DMS 273 treated with DMSO at 0.1 percent for 48 hours (cell line): Measurements from ENCODE around the gene TEX38.
"Not testable (repeated sequence)": the region's sequence is repeated elsewhere in the genome, so short reads cannot be mapped to it uniquely, and the experiment has no call there.

Experiments
- DNase-seq: peaks from one replicate; lab custom pipeline; 2025; lab: John Stamatoyannopoulos, UW

The TEX38 gene

DNA sequence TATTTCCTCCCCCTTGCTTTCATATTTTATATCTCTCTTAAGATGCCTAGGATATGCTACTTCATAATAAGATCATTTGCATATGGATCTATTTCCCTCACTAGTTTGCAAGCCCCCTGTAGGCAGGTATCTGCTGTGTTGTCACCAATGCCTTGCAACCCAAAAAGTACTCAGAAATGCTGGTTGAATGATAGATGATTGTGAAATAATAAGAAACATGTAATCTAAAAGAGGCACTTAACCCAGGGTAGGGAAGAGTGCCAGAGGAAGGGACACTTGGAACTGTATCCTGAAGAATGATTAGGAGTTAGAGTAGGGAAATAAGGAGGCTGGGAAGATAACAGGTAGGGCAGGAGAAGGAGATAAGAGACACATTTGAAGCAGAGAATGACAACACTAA is 15.8 kb upstream of the TEX38 start:
- DNase-seq, result no peak

DNA sequence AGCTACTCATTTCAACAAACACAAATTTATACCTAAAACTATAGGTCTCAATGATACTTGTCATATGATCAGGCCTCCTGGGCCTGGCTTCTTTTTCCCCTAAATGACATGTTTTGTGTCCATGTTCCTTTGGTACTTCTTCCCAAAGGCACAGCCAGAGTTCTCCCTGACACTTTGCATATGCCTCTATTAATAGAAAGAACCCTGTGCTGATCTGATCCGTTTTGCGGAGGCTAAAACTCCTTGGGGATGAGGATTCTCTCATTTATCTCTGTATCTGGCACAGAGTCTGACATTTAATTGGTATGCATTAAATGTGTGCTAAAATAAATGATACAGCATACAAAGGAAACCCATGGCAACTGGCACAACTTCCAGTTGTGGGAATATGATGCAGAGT is 15.0 kb upstream of the TEX38 start:
- DNase-seq, result no peak

DNA sequence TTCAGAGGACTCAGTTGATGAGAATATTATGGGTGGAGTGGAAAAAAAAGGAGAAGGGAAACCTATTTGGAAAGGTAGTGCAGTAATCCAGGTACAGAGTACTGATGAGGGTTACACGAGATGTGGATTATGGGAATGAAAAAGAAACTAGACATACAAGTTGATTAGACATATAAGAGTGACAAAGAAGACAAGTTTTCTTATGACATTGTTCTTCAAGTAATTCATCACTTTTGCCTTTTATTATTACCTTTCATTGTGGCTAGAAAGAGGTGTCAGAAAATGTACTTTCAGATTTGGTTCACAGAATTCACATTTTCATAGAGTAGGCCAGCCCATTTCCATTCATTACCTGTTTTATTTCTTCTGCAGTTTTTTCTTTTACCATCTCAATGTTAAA is 13.9 kb upstream of the TEX38 start:
- DNase-seq, result no peak

DNA sequence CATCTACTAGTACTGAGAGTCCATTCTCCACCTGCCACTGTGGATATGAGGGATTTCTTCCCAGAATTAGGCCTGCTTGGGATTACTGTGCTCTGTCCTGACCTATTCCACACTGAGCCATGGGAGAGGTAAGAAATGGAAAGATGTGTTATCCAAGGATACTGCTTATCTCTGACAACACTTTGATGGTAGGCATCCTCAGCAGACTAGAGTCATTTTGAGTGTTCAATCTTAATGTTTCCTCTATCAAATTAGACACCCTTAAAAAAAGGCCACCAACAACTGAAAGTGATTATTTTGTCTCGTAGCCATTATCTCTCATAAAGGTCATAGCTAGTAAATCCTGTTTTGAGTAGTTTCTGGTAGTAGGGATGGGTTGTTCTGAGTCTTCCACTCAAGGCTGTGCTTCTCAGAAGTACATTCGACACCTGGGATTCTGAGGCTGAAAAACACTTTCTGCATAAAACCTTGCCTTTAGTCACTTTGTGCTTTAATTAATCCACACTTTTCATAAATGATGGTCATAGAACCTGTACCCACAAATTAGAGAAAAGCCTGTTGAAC is 12.3 kb upstream of the TEX38 start:
- no peak for DNase-seq

DNA sequence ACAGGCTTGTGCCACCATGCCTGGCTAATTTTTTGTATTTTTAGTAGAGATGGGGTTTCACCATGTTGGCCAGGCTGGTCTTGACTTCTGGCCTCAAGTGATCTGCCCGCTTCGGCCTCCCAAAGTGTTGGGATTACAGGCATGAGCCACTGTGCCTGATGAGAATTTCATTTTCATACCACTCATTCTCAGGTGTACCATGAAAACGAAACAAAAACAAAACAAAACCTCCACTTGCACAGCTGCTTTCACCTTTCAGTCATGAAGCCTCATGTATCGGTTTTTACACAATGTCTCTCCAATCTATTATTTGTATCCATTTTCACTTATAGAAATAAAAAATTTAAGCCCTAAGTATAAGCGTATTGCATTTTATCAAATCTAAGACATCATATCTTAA is 11.5 kb upstream of the TEX38 start:
- DNase-seq, result not testable (repeated sequence)

DNA sequence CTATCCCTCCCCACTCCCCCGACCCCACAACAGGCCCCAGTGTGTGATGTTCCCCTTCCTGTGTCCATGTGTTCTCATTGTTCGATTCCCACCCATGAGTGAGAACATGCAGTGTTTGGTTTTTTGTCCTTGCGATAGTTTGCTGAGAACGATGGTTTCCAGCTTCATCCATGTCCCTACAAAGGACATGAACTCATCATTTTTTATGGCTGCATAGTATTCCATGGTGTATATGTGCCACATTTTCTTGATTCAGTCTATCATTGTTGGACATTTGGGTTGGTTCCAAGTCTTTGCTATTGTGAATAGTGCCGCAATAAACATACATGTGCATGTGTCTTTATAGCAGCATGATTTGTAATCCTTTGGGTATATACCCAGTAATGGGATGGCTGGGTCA is 8.7 kb upstream of the TEX38 start:
- DNase-seq, result not testable (repeated sequence)

DNA sequence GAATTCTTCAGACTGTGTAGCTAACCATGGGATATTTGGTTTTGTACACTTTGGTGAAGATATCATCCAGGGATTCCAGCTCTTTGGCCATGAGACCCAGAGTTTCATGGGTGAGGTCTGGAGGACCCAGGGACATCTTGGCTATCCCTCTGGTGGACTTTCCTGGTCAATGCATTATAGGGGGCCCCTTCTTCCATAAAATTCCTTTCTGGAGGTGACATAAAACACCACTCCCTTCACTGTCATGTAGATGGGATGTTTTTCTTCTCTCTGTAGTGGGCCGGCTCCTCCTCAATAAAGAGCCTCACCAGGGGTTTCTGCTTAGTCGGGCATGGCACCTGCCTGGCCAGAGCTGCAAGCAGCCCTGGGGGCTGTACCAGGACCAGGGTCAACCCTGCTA is 5.7 kb upstream of the TEX38 start:
- DNase-seq, result no peak

DNA sequence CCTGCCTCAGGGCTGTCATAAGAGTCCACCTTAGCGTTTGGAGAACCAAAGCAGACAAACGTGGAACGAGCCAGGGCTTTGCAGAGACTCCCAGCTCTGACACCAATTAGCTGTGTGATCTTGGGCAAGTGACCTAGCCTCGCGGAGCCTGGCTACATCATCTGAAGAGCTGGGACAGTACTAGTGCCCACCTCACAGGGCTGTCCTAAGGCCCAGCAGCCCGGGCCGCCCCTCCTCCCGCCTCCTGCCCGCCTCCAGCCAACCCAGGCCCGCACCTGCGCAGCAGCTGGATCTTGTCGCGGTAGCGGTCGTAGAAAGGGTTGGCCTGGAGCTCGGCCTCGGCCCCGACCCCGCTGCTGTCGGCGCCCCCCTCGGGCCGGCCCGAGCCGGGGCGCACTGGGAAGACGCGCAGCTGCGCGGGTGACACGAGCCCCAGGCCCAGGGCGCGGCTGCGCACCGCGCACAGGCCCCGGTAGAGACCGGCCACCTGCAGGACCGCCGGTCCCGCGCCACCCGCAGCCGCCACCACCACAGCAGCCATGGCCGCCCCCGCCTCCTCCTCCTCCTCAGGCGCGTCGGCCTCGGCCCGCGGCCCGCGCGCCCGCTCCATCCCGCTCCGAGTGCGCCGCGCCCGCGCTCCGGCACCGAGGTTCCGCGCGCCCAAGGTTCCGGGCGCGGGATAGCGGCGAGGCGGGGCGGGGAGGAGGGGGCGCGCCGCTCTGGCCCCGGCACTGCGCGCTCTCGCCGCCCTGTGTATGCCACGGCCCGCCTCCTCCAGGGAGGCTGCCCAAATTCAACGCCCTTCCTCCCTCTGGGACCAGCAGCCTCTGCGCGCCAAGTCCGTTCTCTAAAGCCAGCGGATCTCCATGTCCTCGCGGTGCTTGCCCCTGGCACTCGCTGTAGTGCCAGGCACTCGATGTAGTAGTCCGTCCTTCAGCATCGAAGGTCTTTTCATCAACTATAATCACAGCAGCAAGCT is 3.6 kb upstream of the TEX38 start, which contains the start of gene ATPAF1:
TSS of gene ATPAF1 (minus strand) at position 583 of the 979 bp plus-strand sequence. CDS start at position 541, 42 bp downstream.
- DNase-seq, result peak; percentile 64

DNA sequence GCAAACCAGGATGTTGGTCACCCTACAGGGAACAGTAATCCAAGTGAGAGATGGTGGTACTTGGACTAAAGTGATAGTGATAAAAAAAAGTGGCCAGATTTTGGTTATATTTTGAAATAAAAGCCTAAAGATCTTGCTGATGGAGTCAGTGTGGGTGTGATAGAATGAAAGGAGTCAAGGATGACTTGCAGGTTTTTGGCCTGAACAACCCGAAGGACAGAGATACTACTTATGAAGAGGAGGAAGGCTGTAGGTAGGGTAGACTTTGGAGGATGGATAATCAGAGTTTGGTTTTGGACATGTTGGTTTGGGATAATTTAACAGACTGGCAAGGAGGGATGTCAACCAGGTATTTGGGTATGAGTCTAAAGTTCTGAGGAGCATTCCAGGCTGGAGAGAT is 1.5 kb upstream of the TEX38 start:
- DNase-seq, result no peak

DNA sequence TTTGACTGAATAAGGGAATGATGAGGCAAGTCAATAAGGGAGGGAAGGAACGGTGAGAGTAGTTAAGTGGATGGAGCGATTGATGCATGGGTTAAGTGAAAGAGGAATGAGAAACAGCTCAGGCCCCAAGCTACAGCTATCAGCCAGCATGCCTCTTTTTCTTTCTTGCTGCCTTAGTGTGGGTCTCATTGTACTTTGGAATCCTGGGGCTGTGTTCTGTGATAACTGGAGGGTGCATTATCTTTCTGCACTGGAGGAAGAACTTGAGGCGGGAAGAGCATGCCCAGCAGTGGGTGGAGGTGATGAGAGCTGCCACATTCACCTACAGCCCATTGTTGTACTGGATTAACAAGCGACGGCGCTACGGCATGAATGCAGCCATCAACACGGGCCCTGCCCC is 1.0 kb downstream of the TEX38 start:
- DNase-seq, result no peak

DNA sequence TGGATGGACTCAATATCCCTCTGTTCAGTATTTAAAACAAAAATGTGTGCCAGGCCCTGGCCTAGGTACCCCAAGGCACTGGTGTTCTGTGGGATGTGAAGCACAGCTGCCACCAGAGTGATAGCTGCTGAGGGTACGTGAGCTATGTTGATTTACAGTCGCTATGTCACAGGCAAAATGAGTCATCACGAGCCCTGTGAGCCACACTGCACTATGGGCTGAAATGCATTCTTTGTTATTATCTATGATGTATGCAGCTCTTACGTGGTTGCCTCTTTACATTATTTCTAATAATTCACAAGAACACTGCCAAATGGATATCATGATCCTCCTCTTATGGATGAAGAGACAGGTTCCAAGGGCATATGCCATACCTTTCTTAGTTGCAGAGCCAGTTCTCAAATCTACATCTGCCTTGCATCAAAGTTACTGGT is 2.1 kb downstream of the TEX38 start:
- no peak for DNase-seq

DNA sequence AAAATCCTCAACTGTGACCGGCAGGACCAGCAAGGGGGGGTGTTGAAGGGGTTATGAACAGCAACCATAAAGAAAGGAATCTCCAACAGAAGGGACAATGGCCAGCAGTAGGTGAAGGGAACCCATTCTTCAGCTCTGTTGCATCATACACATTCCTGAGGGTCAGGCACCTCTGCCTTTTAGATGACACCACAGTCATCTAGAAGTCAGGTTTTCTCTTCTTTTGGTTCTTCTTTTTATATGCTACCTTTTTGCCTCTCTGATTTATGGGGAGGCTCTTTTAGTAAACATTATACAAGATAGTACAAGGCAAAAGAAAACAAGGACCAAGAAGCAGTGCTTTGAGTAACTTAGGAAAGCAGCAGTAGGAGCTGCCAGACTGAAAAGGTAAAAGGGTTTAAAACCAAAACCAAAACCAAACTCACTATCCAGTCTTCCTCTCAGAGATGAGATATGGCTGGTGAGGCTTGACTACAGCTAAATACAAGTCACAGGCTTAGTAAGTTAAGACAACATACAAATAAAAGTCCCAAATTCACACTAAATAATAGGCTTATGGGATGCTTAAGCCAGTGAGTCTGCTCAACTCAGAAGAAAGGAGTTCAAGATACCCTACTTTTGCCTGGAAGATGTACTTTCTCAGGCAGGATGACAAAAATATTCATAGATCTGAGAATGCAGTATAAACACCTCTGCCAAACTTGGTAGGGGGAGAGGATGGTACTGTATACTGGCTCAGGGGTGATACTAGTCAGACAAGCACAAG is 4.1 kb downstream of the TEX38 start:
- no peak for DNase-seq

DNA sequence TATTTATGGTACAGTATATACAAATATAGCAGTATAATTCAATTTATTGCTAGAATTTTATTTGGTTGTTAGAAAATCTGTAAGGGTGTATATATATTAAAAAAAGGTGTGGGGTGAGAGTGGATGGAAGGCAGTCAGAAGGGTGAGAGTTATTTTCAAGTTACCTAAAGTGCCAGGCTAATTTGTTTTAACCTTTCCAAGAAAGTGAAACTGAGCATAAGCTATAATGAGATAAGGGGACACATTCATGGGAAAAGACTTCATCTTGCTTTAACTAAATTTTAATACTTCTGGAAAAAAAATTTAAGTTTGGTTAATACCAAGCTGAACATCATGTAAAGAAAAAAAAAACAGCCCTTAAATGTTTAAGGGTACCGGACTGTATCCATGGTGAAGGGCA is 4.9 kb downstream of the TEX38 start:
- DNase-seq, result no peak

DNA sequence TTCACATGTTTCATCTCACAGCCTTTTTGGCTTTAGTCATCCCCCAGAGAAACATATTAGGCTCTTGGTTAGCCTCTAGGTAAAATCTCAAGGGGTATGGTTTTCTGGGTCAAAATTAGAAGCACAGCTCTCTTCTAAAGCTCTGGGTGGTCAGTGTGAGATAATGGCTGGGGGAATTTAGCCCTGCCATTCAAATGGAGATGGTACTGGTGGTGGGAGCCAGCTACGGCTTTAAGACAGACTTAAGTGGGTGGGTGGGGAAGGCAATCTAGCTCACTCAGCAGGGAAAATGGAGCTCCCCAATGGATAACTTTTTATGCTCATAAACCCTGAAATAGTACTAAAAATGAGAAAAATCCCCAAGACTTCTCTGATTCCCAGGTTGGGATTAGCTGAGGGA is 5.7 kb downstream of the TEX38 start:
- DNase-seq, result no peak

DNA sequence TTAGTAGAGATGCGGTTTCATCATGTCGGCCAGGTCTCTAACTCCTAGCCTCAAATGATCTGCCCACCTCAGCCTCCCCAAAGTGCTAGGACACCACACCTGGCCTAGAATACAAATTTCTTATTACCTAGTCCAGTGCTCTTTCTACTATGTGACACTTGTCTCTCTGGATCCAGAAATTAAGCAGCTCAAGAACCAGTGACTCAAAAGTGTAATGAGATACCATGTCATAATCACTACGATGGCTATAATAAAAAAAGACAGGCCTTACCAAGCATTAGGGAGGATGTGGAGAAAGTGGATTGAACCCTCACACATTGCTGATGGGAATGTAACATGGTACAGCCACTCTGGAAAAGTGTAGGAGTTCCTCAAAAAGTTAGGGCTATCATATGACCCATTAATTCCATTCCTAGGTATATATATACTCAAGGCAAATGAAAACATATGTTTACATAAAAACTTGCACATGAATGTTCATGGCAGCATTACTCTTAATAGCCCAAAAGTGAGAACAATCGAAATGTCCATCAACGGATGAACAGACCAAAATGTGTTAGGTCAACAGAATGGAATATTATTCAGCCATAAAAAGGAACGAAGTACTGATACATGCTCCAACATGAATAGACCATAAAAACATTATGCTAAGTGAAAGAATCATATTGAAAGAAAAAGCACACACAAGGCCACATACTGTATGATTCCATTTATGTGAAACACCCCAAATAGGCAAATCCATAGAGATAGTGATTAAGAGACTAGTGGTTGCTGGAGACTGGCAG is 8.3 kb downstream of the TEX38 start:
- no peak for DNase-seq

DNA sequence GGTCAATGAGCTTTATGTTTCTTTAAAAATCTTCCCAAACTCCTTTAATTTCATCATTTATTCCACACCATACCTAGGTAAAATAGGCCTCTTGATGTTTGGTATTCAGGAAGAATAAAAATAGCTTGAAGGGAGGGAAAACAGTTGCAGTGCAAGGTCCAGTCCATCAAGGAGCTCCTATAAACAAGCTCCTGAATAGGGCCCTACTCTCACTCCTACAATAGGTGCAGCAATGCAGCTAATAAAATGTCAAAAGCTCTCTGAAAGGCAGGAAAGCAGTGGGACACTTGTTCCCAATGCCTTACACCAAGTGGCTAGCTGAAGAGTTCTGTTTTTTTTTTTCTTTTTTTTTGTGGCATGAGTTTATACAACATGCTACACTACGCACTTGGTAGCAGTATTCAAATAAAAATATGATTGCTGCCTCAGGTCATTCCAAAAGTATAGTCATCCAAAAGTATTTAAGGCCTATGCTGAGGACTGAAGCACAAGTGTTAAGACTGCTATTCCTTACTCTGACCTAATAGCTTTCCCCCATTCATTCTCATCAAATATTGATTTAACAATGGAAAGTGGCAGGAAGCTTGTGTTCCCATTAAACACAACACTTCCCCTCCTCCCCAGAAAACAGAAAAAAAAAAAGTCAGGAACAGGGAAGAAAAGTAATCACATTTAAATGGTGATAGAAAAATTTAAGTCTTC is 9.8 kb downstream of the TEX38 start:
- DNase-seq, result no peak

DNA sequence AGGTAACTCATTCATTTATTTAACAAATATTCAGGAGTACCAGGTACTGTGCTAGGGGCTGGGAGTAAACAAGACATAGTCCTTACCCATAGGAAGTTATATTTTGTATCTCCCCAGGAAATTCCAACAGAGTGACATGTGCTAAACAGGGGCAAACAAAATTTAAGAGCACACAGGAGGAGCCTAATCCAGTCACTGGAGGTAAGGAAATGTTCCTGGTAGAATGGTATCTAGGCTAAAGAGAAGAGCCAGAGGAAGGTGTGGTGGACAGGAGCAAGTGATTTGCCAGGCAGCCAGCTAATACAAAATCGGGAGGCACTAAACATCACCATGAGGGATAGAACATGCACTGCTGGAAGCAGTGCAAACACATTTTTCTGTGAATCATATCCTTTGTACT is 10.4 kb downstream of the TEX38 start:
- DNase-seq, result no peak

DNA sequence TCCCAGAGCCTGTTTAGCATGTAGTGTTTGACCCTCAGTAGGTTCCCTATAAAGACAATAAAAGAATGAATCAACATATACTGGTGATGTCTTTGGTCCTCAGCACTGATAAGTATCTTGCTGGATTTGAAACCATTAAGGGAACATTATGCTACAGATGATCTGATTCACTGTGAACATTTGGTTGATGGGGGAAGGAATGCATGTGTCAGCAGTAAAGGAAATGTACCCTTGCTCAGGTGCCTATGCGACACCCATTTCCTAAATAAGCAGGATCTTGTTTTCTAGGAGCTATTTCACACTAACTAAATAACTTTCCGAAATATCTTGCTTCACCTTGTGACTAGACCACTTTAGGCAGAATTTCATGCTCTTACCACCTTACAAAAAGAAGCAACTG is 13.0 kb downstream of the TEX38 start:
- no peak for DNase-seq

DNA sequence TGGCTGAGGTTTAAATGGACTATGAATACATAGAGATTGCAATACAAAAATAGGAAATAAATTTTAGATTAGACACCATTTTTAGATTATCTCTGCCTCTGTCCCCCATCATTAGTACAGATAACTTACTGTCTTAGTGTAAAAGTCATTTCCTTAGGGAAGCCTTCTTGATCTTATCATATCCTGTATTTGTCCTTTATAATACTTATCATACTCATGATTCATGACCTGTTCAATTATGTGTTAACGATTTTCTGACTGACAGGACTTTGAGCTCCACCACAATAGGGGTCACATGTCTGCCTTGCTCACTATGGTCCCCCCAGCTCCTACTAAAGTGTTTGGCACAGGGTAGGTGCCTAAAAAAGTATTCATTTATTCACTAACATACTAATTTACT is 14.6 kb downstream of the TEX38 start:
- DNase-seq, result no peak

DNA sequence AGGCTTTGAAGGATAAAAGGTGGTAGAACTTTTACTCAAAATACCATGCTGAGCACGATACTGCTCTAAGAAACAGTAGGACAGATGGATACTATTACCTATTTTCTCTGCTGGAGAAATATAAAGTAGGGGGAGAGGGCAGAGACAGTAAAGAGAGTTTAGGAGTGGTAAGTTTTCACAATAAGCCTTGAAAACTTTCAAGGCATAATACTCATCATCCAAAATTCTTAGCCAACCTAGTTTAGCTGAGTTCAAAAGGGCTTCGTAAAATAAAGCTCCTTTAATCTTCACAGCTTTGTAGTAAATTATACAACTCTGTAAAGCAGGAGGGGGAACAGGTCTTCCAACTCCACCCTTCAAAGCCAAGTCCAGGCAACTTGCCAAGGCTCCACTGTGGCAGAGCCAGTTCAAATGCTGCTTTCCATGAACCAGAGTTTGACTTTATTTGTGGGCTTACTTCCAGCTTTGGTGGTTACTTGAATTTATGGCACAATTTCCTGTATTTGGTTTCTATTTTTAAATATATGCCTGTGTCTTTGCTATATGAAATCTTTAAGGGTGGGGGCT is 15.5 kb downstream of the TEX38 start:
- DNase-seq, result no peak

DNA sequence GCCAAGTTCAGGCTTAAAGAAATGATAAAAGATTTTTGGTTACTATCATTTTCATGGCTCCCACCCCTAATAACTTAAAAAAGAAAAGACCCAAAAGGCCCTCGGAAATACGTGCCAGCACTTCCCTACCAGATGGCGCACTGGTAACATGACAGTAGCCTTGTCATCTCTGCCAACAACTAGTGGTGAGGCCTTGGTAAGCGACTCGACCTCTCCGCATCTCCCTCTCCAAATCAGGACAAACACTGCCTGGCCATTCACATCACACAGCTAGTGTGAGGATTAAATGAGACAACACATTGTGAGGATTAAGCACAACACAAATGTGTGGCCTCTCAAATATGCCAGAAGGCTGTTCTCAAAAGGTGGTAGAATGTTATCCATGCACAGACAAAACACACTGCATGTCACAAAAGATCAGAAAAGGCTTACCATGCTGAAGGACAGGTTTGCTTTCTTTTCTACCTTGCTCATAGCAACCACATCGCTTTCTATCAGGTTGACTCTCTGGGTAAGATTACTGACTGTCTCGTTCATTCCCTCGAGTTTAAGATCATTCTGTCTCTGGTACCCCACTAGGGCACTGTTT is 16.4 kb downstream of the TEX38 start:
- no peak for DNase-seq
